ENCODE measurements around the gene NEURL1B. TPM values are rescaled to one million over a fixed set of nuclear protein-coding genes. Genes with fewer than 3 reads are reported as not detected.

Gene NEURL1B
- polyA plus RNA-seq, 1 of the 3 experiments (the other 2 are of a cell fraction), result 2.8 TPM

DNA sequence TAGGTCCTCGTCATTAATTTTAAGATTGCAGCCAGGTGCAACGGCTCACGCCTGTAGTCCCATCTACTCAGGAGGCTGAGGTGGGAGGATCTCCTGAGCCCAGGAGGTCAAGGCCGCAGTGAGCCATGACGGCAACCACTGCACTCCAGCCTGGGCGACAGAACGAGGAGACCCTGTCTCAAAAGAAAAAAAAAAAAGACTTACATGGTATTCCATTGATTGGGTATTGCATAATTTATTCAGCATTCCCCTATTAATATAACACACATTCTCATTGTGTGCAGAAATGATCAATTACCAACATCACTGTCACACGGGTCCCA is 67.1 kb downstream of the NEURL1B start:
- H3K4me3 ChIP-seq (ENCODE audit: low read depth in 2 of 2, low read length in 1 of 2), result no peak overlapping the region
- peaks cover 5% of the 10 kb centered on the region for H3F3A ChIP-seq (replicated peaks; ENCODE audit: insufficient read depth)
- H3K79me2 ChIP-seq (ENCODE audit: insufficient read depth), result no peaks in the 10 kb centered on the region
- H3K27me3 ChIP-seq (ENCODE audit: insufficient read depth), result no peaks in the 10 kb centered on the region
- H3K9me3 ChIP-seq, result no peaks in the 10 kb centered on the region
- H3K4me2 ChIP-seq, result no peak overlapping the region
- H3K9ac ChIP-seq, result no peak overlapping the region
- no peaks in the 10 kb centered on the region for H4K20me1 ChIP-seq (ENCODE audit: insufficient read depth)
- WGBS (ENCODE audit: low lambda C conversion rate), result 81% methylated on average over 8 of the region's 8 CpGs
- no peak for DNase-seq
- TF ChIP-seq, protein P1, sequence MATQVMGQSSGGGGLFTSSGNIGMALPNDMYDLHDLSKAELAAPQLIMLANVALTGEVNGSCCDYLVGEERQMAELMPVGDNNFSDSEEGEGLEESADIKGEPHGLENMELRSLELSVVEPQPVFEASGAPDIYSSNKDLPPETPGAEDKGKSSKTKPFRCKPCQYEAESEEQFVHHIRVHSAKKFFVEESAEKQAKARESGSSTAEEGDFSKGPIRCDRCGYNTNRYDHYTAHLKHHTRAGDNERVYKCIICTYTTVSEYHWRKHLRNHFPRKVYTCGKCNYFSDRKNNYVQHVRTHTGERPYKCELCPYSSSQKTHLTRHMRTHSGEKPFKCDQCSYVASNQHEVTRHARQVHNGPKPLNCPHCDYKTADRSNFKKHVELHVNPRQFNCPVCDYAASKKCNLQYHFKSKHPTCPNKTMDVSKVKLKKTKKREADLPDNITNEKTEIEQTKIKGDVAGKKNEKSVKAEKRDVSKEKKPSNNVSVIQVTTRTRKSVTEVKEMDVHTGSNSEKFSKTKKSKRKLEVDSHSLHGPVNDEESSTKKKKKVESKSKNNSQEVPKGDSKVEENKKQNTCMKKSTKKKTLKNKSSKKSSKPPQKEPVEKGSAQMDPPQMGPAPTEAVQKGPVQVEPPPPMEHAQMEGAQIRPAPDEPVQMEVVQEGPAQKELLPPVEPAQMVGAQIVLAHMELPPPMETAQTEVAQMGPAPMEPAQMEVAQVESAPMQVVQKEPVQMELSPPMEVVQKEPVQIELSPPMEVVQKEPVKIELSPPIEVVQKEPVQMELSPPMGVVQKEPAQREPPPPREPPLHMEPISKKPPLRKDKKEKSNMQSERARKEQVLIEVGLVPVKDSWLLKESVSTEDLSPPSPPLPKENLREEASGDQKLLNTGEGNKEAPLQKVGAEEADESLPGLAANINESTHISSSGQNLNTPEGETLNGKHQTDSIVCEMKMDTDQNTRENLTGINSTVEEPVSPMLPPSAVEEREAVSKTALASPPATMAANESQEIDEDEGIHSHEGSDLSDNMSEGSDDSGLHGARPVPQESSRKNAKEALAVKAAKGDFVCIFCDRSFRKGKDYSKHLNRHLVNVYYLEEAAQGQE (IDR thresholded peaks at IDR 0.05; ENCODE audit: low read depth, low read length), result no peak
- TF ChIP-seq TAF1 (IDR thresholded peaks at IDR 0.05; ENCODE audit: borderline replicate concordance, low read depth, low read length) (no peak), MEF2A (IDR thresholded peaks at IDR 0.05; ENCODE audit: borderline replicate concordance, low read depth) (no peak), POLR2AphosphoS5 (IDR thresholded peaks at IDR 0.05; ENCODE audit: low read depth, low read length) (no peak)
- H3K4me1 ChIP-seq (ENCODE audit: control insufficient read depth in 1 of 2, insufficient read depth in 2 of 2, low read depth in 1 of 2, low read length in 1 of 2), result peaks cover 0 to 4% of the 10 kb centered on the region in 2 experiments; a peak in 2 of 4 replicates
- no peak overlapping the region for H3K27ac ChIP-seq (ENCODE audit: low read depth in 2 of 2, low read length in 1 of 2)
- no peaks in the 10 kb centered on the region for H3K36me3 ChIP-seq (replicated peaks in 1 of 2; ENCODE audit: control insufficient read depth in 1 of 2, insufficient read depth in 2 of 2, low read length in 1 of 2)
- H3K9me2 ChIP-seq, result no peaks in the 10 kb centered on the region
- ChIA-PET POLR2A (no interaction called here), CTCF (interaction anchor here (0.8 to 10.8 kb wide), 10 partner anchors 9 to 623 kb away, joined by 3 to 508 read pairs (median 8); no protein-coding TSS in a partner anchor)
- no peak overlapping the region for H2AFZ ChIP-seq (ENCODE audit: low read depth)

DNA sequence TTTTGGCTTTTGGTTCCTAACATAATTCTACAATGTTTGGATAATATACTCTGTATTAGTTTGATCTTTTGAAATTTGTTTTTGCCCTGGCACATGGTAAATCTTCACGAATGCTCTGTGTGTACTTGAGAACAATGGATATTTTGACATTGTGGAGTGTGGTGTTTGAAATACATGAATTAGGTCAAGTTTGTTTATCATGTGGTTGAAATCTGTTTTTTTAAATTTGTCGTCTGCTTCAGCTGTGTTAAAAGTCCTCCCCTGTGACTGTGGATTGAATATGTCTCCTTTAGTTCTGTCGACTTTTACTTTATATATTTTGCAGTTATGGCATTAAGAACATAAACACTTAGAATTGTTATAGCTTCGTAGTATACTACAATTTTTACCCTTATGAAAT is 69.6 kb downstream of the NEURL1B start:
- no peak overlapping the region for H2AFZ ChIP-seq (ENCODE audit: low read depth)
- no peak for TF ChIP-seq CHD2 (IDR thresholded peaks at IDR 0.05; ENCODE audit: low read length, partially characterized antibody)
- TF ChIP-seq, protein P2, sequence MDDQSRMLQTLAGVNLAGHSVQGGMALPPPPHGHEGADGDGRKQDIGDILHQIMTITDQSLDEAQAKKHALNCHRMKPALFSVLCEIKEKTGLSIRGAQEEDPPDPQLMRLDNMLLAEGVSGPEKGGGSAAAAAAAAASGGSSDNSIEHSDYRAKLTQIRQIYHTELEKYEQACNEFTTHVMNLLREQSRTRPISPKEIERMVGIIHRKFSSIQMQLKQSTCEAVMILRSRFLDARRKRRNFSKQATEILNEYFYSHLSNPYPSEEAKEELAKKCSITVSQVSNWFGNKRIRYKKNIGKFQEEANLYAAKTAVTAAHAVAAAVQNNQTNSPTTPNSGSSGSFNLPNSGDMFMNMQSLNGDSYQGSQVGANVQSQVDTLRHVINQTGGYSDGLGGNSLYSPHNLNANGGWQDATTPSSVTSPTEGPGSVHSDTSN (IDR thresholded peaks at IDR 0.05), result no peak
- TF ChIP-seq FOSL2 (IDR thresholded peaks at IDR 0.05; ENCODE audit: borderline replicate concordance, low read depth), result no peak
- TF ChIP-seq RCOR1 (IDR thresholded peaks at IDR 0.05; ENCODE audit: low read length), result no peak
- TF ChIP-seq TEAD4 (IDR thresholded peaks at IDR 0.05; ENCODE audit: borderline replicate concordance, insufficient read depth), result no peak
- TF ChIP-seq FOXM1 (IDR thresholded peaks at IDR 0.05; ENCODE audit: low read depth), result no peak
- TF ChIP-seq, protein P3, sequence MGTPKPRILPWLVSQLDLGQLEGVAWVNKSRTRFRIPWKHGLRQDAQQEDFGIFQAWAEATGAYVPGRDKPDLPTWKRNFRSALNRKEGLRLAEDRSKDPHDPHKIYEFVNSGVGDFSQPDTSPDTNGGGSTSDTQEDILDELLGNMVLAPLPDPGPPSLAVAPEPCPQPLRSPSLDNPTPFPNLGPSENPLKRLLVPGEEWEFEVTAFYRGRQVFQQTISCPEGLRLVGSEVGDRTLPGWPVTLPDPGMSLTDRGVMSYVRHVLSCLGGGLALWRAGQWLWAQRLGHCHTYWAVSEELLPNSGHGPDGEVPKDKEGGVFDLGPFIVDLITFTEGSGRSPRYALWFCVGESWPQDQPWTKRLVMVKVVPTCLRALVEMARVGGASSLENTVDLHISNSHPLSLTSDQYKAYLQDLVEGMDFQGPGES (IDR thresholded peaks at IDR 0.05; ENCODE audit: low read depth, low read length), result no peak
- no peak for TF ChIP-seq ELF1 (IDR thresholded peaks at IDR 0.05)
- TF ChIP-seq SMC3 (IDR thresholded peaks at IDR 0.05; ENCODE audit: low read depth, low read length), result no peak
- TF ChIP-seq NFIC (IDR thresholded peaks at IDR 0.05; ENCODE audit: borderline replicate concordance), result no peak
- TF ChIP-seq NRF1 (IDR thresholded peaks at IDR 0.05; ENCODE audit: low read depth, low read length), result no peak
- TF ChIP-seq POLR2AphosphoS5 (IDR thresholded peaks at IDR 0.05; ENCODE audit: low read depth, low read length), result no peak
- TF ChIP-seq GABPA (IDR thresholded peaks at IDR 0.05; ENCODE audit: low read depth), result no peak
- no peak for TF ChIP-seq TCF12 (IDR thresholded peaks at IDR 0.05)
- TF ChIP-seq GATA2 (CRISPR knock-in tag; IDR thresholded peaks at IDR 0.05), result no peak
- no peak for TF ChIP-seq RFX5 (IDR thresholded peaks at IDR 0.05; ENCODE audit: low read length)
- TF ChIP-seq, protein P4, sequence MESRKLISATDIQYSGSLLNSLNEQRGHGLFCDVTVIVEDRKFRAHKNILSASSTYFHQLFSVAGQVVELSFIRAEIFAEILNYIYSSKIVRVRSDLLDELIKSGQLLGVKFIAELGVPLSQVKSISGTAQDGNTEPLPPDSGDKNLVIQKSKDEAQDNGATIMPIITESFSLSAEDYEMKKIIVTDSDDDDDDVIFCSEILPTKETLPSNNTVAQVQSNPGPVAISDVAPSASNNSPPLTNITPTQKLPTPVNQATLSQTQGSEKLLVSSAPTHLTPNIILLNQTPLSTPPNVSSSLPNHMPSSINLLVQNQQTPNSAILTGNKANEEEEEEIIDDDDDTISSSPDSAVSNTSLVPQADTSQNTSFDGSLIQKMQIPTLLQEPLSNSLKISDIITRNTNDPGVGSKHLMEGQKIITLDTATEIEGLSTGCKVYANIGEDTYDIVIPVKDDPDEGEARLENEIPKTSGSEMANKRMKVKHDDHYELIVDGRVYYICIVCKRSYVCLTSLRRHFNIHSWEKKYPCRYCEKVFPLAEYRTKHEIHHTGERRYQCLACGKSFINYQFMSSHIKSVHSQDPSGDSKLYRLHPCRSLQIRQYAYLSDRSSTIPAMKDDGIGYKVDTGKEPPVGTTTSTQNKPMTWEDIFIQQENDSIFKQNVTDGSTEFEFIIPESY (IDR thresholded peaks at IDR 0.05; ENCODE audit: borderline replicate concordance, low read depth), result no peak
- TF ChIP-seq RXRA (IDR thresholded peaks at IDR 0.05; ENCODE audit: borderline replicate concordance, low read depth), result no peak
- H3K9me3 ChIP-seq, result no peaks in the 10 kb centered on the region
- H3K79me2 ChIP-seq (ENCODE audit: insufficient read depth), result no peaks in the 10 kb centered on the region
- CTCF ChIA-PET, result interaction anchor here (1.1 to 10.8 kb wide), 5 partner anchors 12 to 249 kb away, joined by 3 to 508 read pairs (median 113); partner anchors contain the start of genes DUSP1 and RPL26L1
- DNase-seq, result no peak
- no peak overlapping the region for H3K4me3 ChIP-seq (ENCODE audit: low read depth in 2 of 2, low read length in 1 of 2)
- peaks cover 5% of the 10 kb centered on the region for H3F3A ChIP-seq (replicated peaks; ENCODE audit: insufficient read depth)
- H3K36me3 ChIP-seq (replicated peaks in 1 of 2; ENCODE audit: control insufficient read depth in 1 of 2, insufficient read depth in 2 of 2, low read length in 1 of 2), result no peaks in the 10 kb centered on the region
- H3K9ac ChIP-seq, result no peak overlapping the region
- POLR2A ChIA-PET, result interaction anchor here (0.6 kb wide), 1 partner anchor 255 kb away, joined by 3 read pairs; no protein-coding TSS in a partner anchor
- no peaks in the 10 kb centered on the region for H3K9me2 ChIP-seq
- H3K4me1 ChIP-seq (ENCODE audit: control insufficient read depth in 1 of 2, insufficient read depth in 2 of 2, low read depth in 1 of 2, low read length in 1 of 2), result peaks cover 0 to 15% of the 10 kb centered on the region in 2 experiments; a peak in 2 of 4 replicates
- whole genome bisulfite sequencing (ENCODE audit: low lambda C conversion rate), result 69% methylated on average over 4 of the region's 4 CpGs
- no peaks in the 10 kb centered on the region for H3K27me3 ChIP-seq (ENCODE audit: insufficient read depth)
- H3K27ac ChIP-seq (ENCODE audit: low read depth in 2 of 2, low read length in 1 of 2), result no peak overlapping the region
- H3K4me2 ChIP-seq, result no peak overlapping the region
- H4K20me1 ChIP-seq (ENCODE audit: insufficient read depth), result no peaks in the 10 kb centered on the region
